ENCODE data around the gene MAP7D1. TPM values are rescaled to one million over a fixed set of nuclear protein-coding genes. Genes with fewer than 3 reads are reported as not detected.
"Not testable (repeated sequence)": the region's sequence is repeated elsewhere in the genome, so short reads cannot be mapped to it uniquely, and the experiment has no call there.

Gene MAP7D1
- polyA plus RNA-seq, 1 donor from 2014 or later = 11.4 TPM

- H3K4me3 Mint-ChIP-seq = no peak overlapping the region
- H3K9me3 Mint-ChIP-seq = no peaks in the 10 kb centered on the region
- H3K27ac Mint-ChIP-seq = no peak overlapping the region
- H3K4me1 Mint-ChIP-seq = peaks cover 0 to 19% (median 6%) of the 10 kb centered on the region in 3 donors
- H3K27me3 Mint-ChIP-seq = no peaks in the 10 kb centered on the region
- H3K36me3 Mint-ChIP-seq = peaks cover 14% of the 10 kb centered on the region
Measured at GRCh38 chr1:36178471-36179219, 22.7 kb downstream of the MAP7D1 start.

- peaks cover 0 to 16% (median 5%) of the 10 kb centered on the region in 3 donors for H3K4me1 Mint-ChIP-seq
- no peak overlapping the region for H3K27ac Mint-ChIP-seq
- H3K4me3 Mint-ChIP-seq = no peak overlapping the region
- H3K36me3 Mint-ChIP-seq = peaks cover 9% of the 10 kb centered on the region
- no peaks in the 10 kb centered on the region for H3K9me3 Mint-ChIP-seq
- no peaks in the 10 kb centered on the region for H3K27me3 Mint-ChIP-seq
Measured at GRCh38 chr1:36179220-36179600, 23.2 kb downstream of the MAP7D1 start.

GRCh38 chr1:36182734-36183133 lies 26.8 kb downstream of the MAP7D1 start:
- Mint-ChIP-seq H3K36me3 (peaks cover 3% of the 10 kb centered on the region), H3K27ac (peak overlapping the region in 1 of 3 donors; percentile 6), H3K4me3 (no peak overlapping the region), H3K27me3 (no peaks in the 10 kb centered on the region), H3K4me1 (peaks cover 0 to 7% (median 0%) of the 10 kb centered on the region in 3 donors), H3K9me3 (no peaks in the 10 kb centered on the region)

- H3K9me3 Mint-ChIP-seq = no peaks in the 10 kb centered on the region
- H3K4me1 Mint-ChIP-seq = peaks cover 0 to 10% (median 2%) of the 10 kb centered on the region in 3 donors
- no peak overlapping the region for H3K4me3 Mint-ChIP-seq
- peaks cover 1% of the 10 kb centered on the region for H3K27me3 Mint-ChIP-seq
- H3K36me3 Mint-ChIP-seq = peaks cover 3% of the 10 kb centered on the region
- H3K27ac Mint-ChIP-seq = peak overlapping the region in 1 of 3 donors; percentile 6
Measured at GRCh38 chr1:36183309-36183856, 27.4 kb downstream of the MAP7D1 start.

GRCh38 chr1:36187800-36188593 lies 32.0 kb downstream of the MAP7D1 start:
- H3K4me1 Mint-ChIP-seq = peaks cover 0 to 8% (median 2%) of the 10 kb centered on the region in 3 donors
- H3K9me3 Mint-ChIP-seq = no peaks in the 10 kb centered on the region
- peak overlapping the region in 1 of 3 donors; percentile 0 for H3K27ac Mint-ChIP-seq
- peaks cover 1% of the 10 kb centered on the region for H3K27me3 Mint-ChIP-seq
- no peak overlapping the region for H3K4me3 Mint-ChIP-seq
- H3K36me3 Mint-ChIP-seq = no peaks in the 10 kb centered on the region

- H3K27ac Mint-ChIP-seq, H3K4me3 Mint-ChIP-seq, H3K36me3 Mint-ChIP-seq, H3K9me3 Mint-ChIP-seq: not testable (repeated sequence)
- H3K4me1 Mint-ChIP-seq = peaks cover 6 to 10% (median 8%) of the 10 kb centered on the region in 3 donors
- H3K27me3 Mint-ChIP-seq = peaks cover 14% of the 10 kb centered on the region
Measured at GRCh38 chr1:36196805-36197204, 40.8 kb downstream of the MAP7D1 start.

- Mint-ChIP-seq H3K36me3 (peaks cover 3% of the 10 kb centered on the region), H3K9me3 (no peaks in the 10 kb centered on the region), H3K4me3 (no peak overlapping the region), H3K4me1 (peaks cover 6 to 10% (median 8%) of the 10 kb centered on the region in 3 donors), H3K27ac (no peak overlapping the region), H3K27me3 (peaks cover 14% of the 10 kb centered on the region)
Measured at GRCh38 chr1:36198641-36199040, 42.7 kb downstream of the MAP7D1 start.

- no peaks in the 10 kb centered on the region for H3K9me3 Mint-ChIP-seq
- peak overlapping the region in 1 of 3 donors; percentile 81 for H3K27ac Mint-ChIP-seq
- peaks cover 5% of the 10 kb centered on the region for H3K36me3 Mint-ChIP-seq
- H3K4me1 Mint-ChIP-seq = peaks cover 4 to 7% (median 6%) of the 10 kb centered on the region in 3 donors
- peaks cover 14% of the 10 kb centered on the region for H3K27me3 Mint-ChIP-seq
- H3K4me3 Mint-ChIP-seq = peak overlapping the region in 1 of 4 donors; percentile 18
Measured at GRCh38 chr1:36199934-36200741, 44.2 kb downstream of the MAP7D1 start.

- H3K27me3 Mint-ChIP-seq = peaks cover 14% of the 10 kb centered on the region
- peaks cover 0 to 4% (median 0%) of the 10 kb centered on the region in 3 donors for H3K9me3 Mint-ChIP-seq
- H3K27ac Mint-ChIP-seq = no peak overlapping the region
- no peak overlapping the region for H3K4me3 Mint-ChIP-seq
- peaks cover 5% of the 10 kb centered on the region for H3K36me3 Mint-ChIP-seq
- peaks cover 6 to 9% (median 8%) of the 10 kb centered on the region in 3 donors for H3K4me1 Mint-ChIP-seq
Measured at GRCh38 chr1:36203027-36203553, 47.1 kb downstream of the MAP7D1 start.

GRCh38 chr1:36203554-36204346 lies 47.8 kb downstream of the MAP7D1 start:
- H3K4me3 Mint-ChIP-seq = no peak overlapping the region
- peaks cover 5% of the 10 kb centered on the region for H3K36me3 Mint-ChIP-seq
- peaks cover 8 to 11% (median 9%) of the 10 kb centered on the region in 3 donors for H3K4me1 Mint-ChIP-seq
- peak overlapping the region in 1 of 3 donors; percentile 69 for H3K27ac Mint-ChIP-seq
- peaks cover 12% of the 10 kb centered on the region for H3K27me3 Mint-ChIP-seq
- H3K9me3 Mint-ChIP-seq = peaks cover 0 to 4% (median 0%) of the 10 kb centered on the region in 3 donors

GRCh38 chr1:36204347-36204909 lies 48.5 kb downstream of the MAP7D1 start:
- peak overlapping the region in 1 of 3 donors; percentile 69 for H3K27ac Mint-ChIP-seq
- no peak overlapping the region for H3K4me3 Mint-ChIP-seq
- peaks cover 13% of the 10 kb centered on the region for H3K27me3 Mint-ChIP-seq
- H3K36me3 Mint-ChIP-seq = peaks cover 5% of the 10 kb centered on the region
- H3K9me3 Mint-ChIP-seq = peaks cover 0 to 4% (median 0%) of the 10 kb centered on the region in 3 donors
- peaks cover 8 to 11% (median 9%) of the 10 kb centered on the region in 3 donors for H3K4me1 Mint-ChIP-seq

GRCh38 chr1:36206323-36206858 lies 50.4 kb downstream of the MAP7D1 start:
- Mint-ChIP-seq H3K27ac (no peak overlapping the region), H3K4me3 (peak overlapping the region in 1 of 4 donors; percentile 34), H3K4me1 (peaks cover 8 to 11% (median 9%) of the 10 kb centered on the region in 3 donors), H3K9me3 (peaks cover 0 to 4% (median 0%) of the 10 kb centered on the region in 3 donors), H3K36me3 (peaks cover 1% of the 10 kb centered on the region), H3K27me3 (peaks cover 4% of the 10 kb centered on the region)

GRCh38 chr1:36207339-36207738 lies 51.4 kb downstream of the MAP7D1 start:
- H3K27ac Mint-ChIP-seq = peak overlapping the region in 1 of 3 donors; percentile 32
- peaks cover 4% of the 10 kb centered on the region for H3K27me3 Mint-ChIP-seq
- H3K36me3 Mint-ChIP-seq = peaks cover 1% of the 10 kb centered on the region
- peaks cover 0 to 4% (median 0%) of the 10 kb centered on the region in 3 donors for H3K9me3 Mint-ChIP-seq
- H3K4me1 Mint-ChIP-seq = peaks cover 8 to 11% (median 9%) of the 10 kb centered on the region in 3 donors
- peak overlapping the region in 2 of 4 donors; percentile 41 to 58 for H3K4me3 Mint-ChIP-seq

All from IgD-negative memory B cell (primary cell).